ENCODE measurements around the gene CPNE7. TPM values are rescaled to one million over a fixed set of nuclear protein-coding genes. Genes with fewer than 3 reads are reported as not detected.

The CPNE7 gene
- total and polyA plus RNA-seq, 10 of the 15 experiments (the other 5 are each of a cell fraction or from before 2014, with no cell fraction given), result 0.29 to 46.9 (median 17.5) TPM

DNA sequence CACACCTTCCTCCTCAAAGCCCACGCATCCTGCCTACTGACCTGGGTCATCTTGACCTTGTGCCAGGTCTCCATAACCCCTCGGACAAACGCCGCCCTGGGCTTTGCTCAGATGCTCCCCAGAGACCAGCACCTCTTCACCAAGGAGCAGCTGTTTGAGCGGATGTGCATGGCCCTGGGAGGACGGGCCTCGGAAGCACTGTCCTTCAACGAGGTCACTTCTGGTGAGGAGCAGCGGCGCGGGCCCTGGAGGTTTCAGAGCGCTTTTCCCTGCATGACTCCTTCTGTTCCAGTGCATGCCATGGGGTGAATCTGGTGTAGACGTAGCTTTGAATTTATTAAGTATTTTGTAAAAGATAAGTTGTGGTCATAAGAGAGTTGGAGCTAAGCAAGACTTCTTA, 22.6 kb upstream of the CPNE7 start:
- SMC1A ChIA-PET (ENCODE audit: uncharacterized antibody, unreplicated experiment), result no interaction called here
- Histone ChIP-seq H2AFZ (ENCODE audit: control insufficient read depth, low read depth, low read length) (no peak overlapping the region), H3K4me1 (ENCODE audit: control insufficient read depth, insufficient read depth, low read length) (no peaks in the 10 kb centered on the region), H3K27me3 (replicated peaks in 1 of 2; ENCODE audit: control insufficient read depth in 2 of 2, insufficient read depth in 2 of 2, low read length in 1 of 2) (no peaks in the 10 kb centered on the region), H3K9ac (ENCODE audit: control insufficient read depth, insufficient read depth, low read length) (no peak overlapping the region), H4K20me1 (ENCODE audit: control insufficient read depth, insufficient read depth) (no peaks in the 10 kb centered on the region), H3K27ac (ENCODE audit: control insufficient read depth, insufficient read depth) (no peak overlapping the region), H3K79me2 (ENCODE audit: control insufficient read depth, insufficient read depth, low read length) (no peaks in the 10 kb centered on the region), H3K9me3 (replicated peaks; ENCODE audit: control insufficient read depth, insufficient read depth, low read length) (no peaks in the 10 kb centered on the region), H3K36me3 (ENCODE audit: control insufficient read depth in 2 of 2, insufficient read depth in 2 of 2, low read length in 1 of 2) (peaks cover 0 to 5% of the 10 kb centered on the region in 2 experiments; a peak in 3 of 4 replicates), H3K4me2 (ENCODE audit: control insufficient read depth, insufficient read depth) (no peak overlapping the region), H3K4me3 (no peak overlapping the region)
- ATAC-seq, result no peak
- TF ChIP-seq BRCA1 (IDR thresholded peaks at IDR 0.05; ENCODE audit: low read depth, low read length), result no peak
- TF ChIP-seq, protein P1, sequence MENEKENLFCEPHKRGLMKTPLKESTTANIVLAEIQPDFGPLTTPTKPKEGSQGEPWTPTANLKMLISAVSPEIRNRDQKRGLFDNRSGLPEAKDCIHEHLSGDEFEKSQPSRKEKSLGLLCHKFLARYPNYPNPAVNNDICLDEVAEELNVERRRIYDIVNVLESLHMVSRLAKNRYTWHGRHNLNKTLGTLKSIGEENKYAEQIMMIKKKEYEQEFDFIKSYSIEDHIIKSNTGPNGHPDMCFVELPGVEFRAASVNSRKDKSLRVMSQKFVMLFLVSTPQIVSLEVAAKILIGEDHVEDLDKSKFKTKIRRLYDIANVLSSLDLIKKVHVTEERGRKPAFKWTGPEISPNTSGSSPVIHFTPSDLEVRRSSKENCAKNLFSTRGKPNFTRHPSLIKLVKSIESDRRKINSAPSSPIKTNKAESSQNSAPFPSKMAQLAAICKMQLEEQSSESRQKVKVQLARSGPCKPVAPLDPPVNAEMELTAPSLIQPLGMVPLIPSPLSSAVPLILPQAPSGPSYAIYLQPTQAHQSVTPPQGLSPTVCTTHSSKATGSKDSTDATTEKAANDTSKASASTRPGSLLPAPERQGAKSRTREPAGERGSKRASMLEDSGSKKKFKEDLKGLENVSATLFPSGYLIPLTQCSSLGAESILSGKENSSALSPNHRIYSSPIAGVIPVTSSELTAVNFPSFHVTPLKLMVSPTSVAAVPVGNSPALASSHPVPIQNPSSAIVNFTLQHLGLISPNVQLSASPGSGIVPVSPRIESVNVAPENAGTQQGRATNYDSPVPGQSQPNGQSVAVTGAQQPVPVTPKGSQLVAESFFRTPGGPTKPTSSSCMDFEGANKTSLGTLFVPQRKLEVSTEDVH (IDR thresholded peaks at IDR 0.05; ENCODE audit: low read depth, partially characterized antibody), result no peak
- no peak for TF ChIP-seq SIN3A (IDR thresholded peaks at IDR 0.05; ENCODE audit: low read depth, low read length)
- TF ChIP-seq ZNF217 (IDR thresholded peaks at IDR 0.05), result no peak
- TF ChIP-seq CEBPB (IDR thresholded peaks at IDR 0.05; ENCODE audit: borderline replicate concordance in 1 of 2, low read depth in 2 of 2, low read length in 2 of 2), result no peak
- TF ChIP-seq, protein P2, sequence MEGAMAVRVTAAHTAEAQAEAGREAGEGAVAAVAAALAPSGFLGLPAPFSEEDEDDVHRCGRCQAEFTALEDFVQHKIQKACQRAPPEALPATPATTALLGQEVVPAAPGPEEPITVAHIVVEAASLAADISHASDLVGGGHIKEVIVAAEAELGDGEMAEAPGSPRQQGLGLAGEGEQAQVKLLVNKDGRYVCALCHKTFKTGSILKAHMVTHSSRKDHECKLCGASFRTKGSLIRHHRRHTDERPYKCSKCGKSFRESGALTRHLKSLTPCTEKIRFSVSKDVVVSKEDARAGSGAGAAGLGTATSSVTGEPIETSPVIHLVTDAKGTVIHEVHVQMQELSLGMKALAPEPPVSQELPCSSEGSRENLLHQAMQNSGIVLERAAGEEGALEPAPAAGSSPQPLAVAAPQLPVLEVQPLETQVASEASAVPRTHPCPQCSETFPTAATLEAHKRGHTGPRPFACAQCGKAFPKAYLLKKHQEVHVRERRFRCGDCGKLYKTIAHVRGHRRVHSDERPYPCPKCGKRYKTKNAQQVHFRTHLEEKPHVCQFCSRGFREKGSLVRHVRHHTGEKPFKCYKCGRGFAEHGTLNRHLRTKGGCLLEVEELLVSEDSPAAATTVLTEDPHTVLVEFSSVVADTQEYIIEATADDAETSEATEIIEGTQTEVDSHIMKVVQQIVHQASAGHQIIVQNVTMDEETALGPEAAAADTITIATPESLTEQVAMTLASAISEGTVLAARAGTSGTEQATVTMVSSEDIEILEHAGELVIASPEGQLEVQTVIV (IDR thresholded peaks at IDR 0.05; ENCODE audit: borderline replicate concordance, partially characterized antibody), result no peak
- TF ChIP-seq, protein P3, sequence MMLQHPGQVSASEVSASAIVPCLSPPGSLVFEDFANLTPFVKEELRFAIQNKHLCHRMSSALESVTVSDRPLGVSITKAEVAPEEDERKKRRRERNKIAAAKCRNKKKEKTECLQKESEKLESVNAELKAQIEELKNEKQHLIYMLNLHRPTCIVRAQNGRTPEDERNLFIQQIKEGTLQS (IDR thresholded peaks at IDR 0.05; ENCODE audit: borderline replicate concordance, extremely low read depth, low read depth, low read length), result no peak
- DNase-seq (ENCODE audit: low read depth, low spot score), result no peak
- POLR2A ChIA-PET, result no interaction called here
- BruUV-seq (replicated peaks), result no TSS peak
- intact Hi-C loops (cut with micrococcal nuclease; ENCODE audit: unreplicated experiment) (no loop called here), in situ Hi-C loops (cut with MboI) (no loop called here)
- 97% methylated on average over 13 of the region's 13 CpGs for WGBS (ENCODE audit: insufficient coverage, insufficient replicate concordance, low lambda C conversion rate, missing lambda C conversion rate)
- no peak for FAIRE-seq
- CTCF ChIA-PET, result no interaction called here
- RAD21 ChIA-PET (ENCODE audit: unreplicated experiment), result no interaction called here

Measured in GM12878 (cell line).